Measurements from ENCODE around the gene TSPAN3. TPM values are rescaled to one million over a fixed set of nuclear protein-coding genes. Genes with fewer than 3 reads are reported as not detected.

Gene TSPAN3
- total and polyA plus RNA-seq, 3 donors from 2014 or later: 197 to 226 (median 223) TPM

GRCh38 chr15:77063249-77063648 lies 7.7 kb downstream of the TSPAN3 start:
- H3K4me3 ChIP-seq: no peak overlapping the region
- TF ChIP-seq POLR2A (IDR thresholded peaks at IDR 0.05): no peak
- TF ChIP-seq CTCF (IDR thresholded peaks at IDR 0.05): no peak
- no peaks in the 10 kb centered on the region for H3K9me3 ChIP-seq
- peaks cover 23% of the 10 kb centered on the region for H3K4me1 ChIP-seq
- H3K27me3 ChIP-seq: no peaks in the 10 kb centered on the region
- intact Hi-C loops (cut with DNase I; ENCODE audit: low total_unique reads): no loop called here
- DNase-seq: no peak
- H3K27ac ChIP-seq: no peak overlapping the region
- H3K36me3 ChIP-seq (ENCODE audit: low read depth, missing control alignments): no peaks in the 10 kb centered on the region

- TF ChIP-seq CTCF (IDR thresholded peaks at IDR 0.05) (no peak), POLR2A (IDR thresholded peaks at IDR 0.05) (no peak)
- H3K4me3 ChIP-seq: no peak overlapping the region
- H3K27ac ChIP-seq: no peak overlapping the region
Observed at GRCh38 chr15:77060546-77060945, 10.4 kb downstream of the TSPAN3 start.

GRCh38 chr15:77059786-77060361 lies 11.0 kb downstream of the TSPAN3 start:
- TF ChIP-seq CTCF (IDR thresholded peaks at IDR 0.05): no peak
- TF ChIP-seq POLR2A (IDR thresholded peaks at IDR 0.05): no peak
- Histone ChIP-seq H3K4me3 (no peak overlapping the region), H3K4me1 (peaks cover 16% of the 10 kb centered on the region), H3K27ac (no peak overlapping the region), H3K27me3 (no peaks in the 10 kb centered on the region), H3K9me3 (no peaks in the 10 kb centered on the region), H3K36me3 (ENCODE audit: low read depth, missing control alignments) (no peaks in the 10 kb centered on the region)
- intact Hi-C loops (cut with DNase I; ENCODE audit: low total_unique reads): no loop called here
- 34 to 44% methylated on average over 2 of the region's 2 CpGs for WGBS, 2 donors
- no peak for DNase-seq

More at GRCh38 chr15:77060546-77060945, 10.4 kb downstream of the TSPAN3 start:
- no peak for DNase-seq
- no peaks in the 10 kb centered on the region for H3K27me3 ChIP-seq
- no peaks in the 10 kb centered on the region for H3K9me3 ChIP-seq
- intact Hi-C loops (cut with DNase I; ENCODE audit: low total_unique reads): no loop called here
- H3K4me1 ChIP-seq: peaks cover 16% of the 10 kb centered on the region
- no peaks in the 10 kb centered on the region for H3K36me3 ChIP-seq (ENCODE audit: low read depth, missing control alignments)

- H3K36me3 ChIP-seq (ENCODE audit: low read depth, missing control alignments): no peaks in the 10 kb centered on the region
- no peaks in the 10 kb centered on the region for H3K9me3 ChIP-seq
- no peaks in the 10 kb centered on the region for H3K27me3 ChIP-seq
- DNase-seq: no peak
- WGBS, 2 donors: 94 to 98% methylated on average over 4 of the region's 4 CpGs
- H3K4me1 ChIP-seq: peaks cover 16% of the 10 kb centered on the region
- TF ChIP-seq CTCF (IDR thresholded peaks at IDR 0.05) (no peak), POLR2A (IDR thresholded peaks at IDR 0.05) (no peak)
- H3K27ac ChIP-seq: no peak overlapping the region
- no peak overlapping the region for H3K4me3 ChIP-seq
- intact Hi-C loops (cut with DNase I; ENCODE audit: low total_unique reads): no loop called here
Observed at GRCh38 chr15:77058468-77058867, 12.4 kb downstream of the TSPAN3 start.

GRCh38 chr15:77057685-77058084 lies 13.2 kb downstream of the TSPAN3 start:
- TF ChIP-seq CTCF (IDR thresholded peaks at IDR 0.05) (no peak), POLR2A (IDR thresholded peaks at IDR 0.05) (no peak)
- intact Hi-C loops (cut with DNase I; ENCODE audit: low total_unique reads): no loop called here
- Histone ChIP-seq H3K4me1 (peaks cover 16% of the 10 kb centered on the region), H3K36me3 (ENCODE audit: low read depth, missing control alignments) (no peaks in the 10 kb centered on the region), H3K9me3 (no peaks in the 10 kb centered on the region), H3K27ac (no peak overlapping the region), H3K4me3 (no peak overlapping the region), H3K27me3 (no peaks in the 10 kb centered on the region)
- DNase-seq: no peak
- WGBS, 2 donors: 83 to 91% methylated on average over 4 of the region's 4 CpGs
